ENCODE measurements around the gene IFI6.

The IFI6 gene

DNA sequence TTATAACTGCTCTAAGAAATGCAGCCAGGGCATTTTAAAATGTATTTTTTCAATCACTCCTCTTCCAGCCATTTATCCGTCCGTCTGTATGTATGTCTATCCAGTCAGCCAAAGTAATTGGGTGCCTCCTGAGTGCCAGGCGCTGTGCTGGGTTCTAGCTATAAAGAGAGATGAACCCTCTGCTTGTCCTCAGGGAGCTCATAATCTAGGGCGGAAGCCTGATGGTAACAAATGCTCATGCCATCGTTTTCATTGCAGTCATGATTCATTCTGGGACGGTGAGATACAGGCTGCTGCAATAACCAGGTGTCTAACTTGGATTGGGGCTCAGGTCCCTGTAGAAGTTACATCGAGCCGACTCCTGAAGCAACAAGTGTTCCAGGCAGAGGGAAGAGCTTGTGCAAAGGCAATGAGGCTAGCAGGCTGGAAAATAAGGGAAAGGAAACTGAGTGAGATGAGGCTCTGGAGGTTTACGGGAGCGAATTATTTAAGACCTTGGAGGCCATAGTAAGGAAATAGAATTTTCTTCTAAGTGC is 11.6 kb downstream of the IFI6 start:
- no peaks in the 10 kb centered on the region for H3K9me3 ChIP-seq (ENCODE audit: control insufficient read depth, insufficient read depth, low read length)
- H3K27me3 ChIP-seq (ENCODE audit: control insufficient read depth, insufficient read depth, low read length): peaks cover 4% of the 10 kb centered on the region; the same call in 1 of the 2 replicates
- H3K36me3 ChIP-seq (ENCODE audit: control insufficient read depth, insufficient read depth, low read length): no peaks in the 10 kb centered on the region
- H3K27ac ChIP-seq (ENCODE audit: low read depth, low read length): no peak overlapping the region
- H3K9ac ChIP-seq (ENCODE audit: low read depth, low read length): no peak overlapping the region
- peaks cover 27% of the 10 kb centered on the region for H3K4me1 ChIP-seq (ENCODE audit: control insufficient read depth, insufficient read depth, low read length)
- H3K4me3 ChIP-seq (ENCODE audit: low read depth, low read length): peak overlapping the region; percentile 50

DNA sequence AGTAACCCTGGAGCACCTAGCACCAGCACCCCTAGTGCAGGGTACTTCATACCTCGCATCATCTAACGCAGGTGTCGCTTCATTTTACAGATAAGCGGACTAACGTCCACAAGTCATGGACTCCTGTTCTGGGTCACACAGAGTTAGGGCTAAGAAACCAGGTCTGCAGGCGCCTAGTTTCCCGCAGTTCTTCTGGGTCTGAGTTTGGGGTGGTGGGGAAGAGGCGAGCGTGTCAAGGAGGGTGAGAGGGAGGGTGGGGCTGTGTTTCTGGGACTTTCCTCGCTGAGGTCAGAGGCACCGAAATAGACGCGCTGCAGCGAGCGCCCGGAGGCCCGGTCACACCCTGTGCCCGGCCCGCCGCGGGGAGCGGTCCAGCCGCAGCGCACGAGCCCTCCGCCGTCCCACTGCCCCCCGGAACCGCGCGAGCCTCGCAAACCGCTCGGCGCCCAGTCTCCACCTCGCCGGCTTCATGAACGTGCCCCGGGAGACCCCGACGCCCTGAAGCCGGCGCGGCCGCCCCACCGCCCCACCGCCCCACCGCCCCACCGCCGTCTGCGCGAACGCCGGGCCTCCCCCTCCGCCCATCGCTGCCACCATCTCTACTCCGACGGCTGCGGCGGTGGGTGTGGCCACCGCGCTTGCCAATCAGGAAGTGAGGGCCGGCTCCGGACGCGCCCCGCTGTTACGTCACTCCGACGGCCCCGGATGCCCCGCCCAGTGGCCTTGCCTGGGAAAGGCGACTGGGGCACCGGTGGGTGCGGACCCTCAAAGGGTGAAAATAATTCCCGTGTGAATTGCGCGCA is 12.3 kb downstream of the IFI6 start:
- peak overlapping the region; percentile 51 for H3K4me3 ChIP-seq (ENCODE audit: low read depth, low read length)
- H3K9ac ChIP-seq (ENCODE audit: low read depth, low read length): no peak overlapping the region
- H3K4me1 ChIP-seq (ENCODE audit: control insufficient read depth, insufficient read depth, low read length): peaks cover 34% of the 10 kb centered on the region
- H3K9me3 ChIP-seq (ENCODE audit: control insufficient read depth, insufficient read depth, low read length): no peaks in the 10 kb centered on the region
- H3K27ac ChIP-seq (ENCODE audit: low read depth, low read length): peak overlapping the region; percentile 58
- H3K27me3 ChIP-seq (ENCODE audit: control insufficient read depth, insufficient read depth, low read length): peaks cover 4% of the 10 kb centered on the region; the same call in 1 of the 2 replicates
- no peaks in the 10 kb centered on the region for H3K36me3 ChIP-seq (ENCODE audit: control insufficient read depth, insufficient read depth, low read length)

DNA sequence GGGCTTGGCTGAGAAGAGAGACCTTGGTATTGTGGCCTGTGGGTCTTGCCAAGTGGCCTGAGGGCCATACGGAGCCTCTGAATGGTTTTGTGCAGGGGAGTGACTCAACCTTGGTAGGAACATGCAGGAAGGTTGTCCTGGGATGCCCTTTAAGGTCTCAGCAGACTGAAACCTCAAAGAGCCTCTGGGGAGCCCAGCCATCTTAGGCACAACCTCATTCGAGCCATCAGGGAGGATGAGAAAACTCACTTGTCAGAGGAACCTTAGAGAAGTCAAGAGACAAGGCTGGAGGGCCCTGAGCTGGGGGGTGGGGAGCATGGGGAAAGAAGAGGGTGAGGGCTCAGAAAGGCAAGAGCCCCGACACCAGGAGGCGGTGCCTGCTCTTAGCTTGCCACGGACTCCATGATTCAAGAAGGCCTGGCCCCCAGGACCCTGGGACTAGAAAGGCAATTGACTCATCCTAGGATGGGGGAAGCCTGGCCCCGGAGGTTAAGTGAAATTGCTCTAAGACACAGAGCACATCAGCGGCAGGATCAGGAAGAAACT is 13.0 kb downstream of the IFI6 start:
- Histone ChIP-seq H3K4me3 (ENCODE audit: low read depth, low read length) (peak overlapping the region; percentile 51), H3K27me3 (ENCODE audit: control insufficient read depth, insufficient read depth, low read length) (peaks cover 4% of the 10 kb centered on the region; the same call in 1 of the 2 replicates), H3K9me3 (ENCODE audit: control insufficient read depth, insufficient read depth, low read length) (no peaks in the 10 kb centered on the region), H3K36me3 (ENCODE audit: control insufficient read depth, insufficient read depth, low read length) (no peaks in the 10 kb centered on the region), H3K4me1 (ENCODE audit: control insufficient read depth, insufficient read depth, low read length) (peaks cover 34% of the 10 kb centered on the region), H3K9ac (ENCODE audit: low read depth, low read length) (no peak overlapping the region), H3K27ac (ENCODE audit: low read depth, low read length) (peak overlapping the region; percentile 58)

DNA sequence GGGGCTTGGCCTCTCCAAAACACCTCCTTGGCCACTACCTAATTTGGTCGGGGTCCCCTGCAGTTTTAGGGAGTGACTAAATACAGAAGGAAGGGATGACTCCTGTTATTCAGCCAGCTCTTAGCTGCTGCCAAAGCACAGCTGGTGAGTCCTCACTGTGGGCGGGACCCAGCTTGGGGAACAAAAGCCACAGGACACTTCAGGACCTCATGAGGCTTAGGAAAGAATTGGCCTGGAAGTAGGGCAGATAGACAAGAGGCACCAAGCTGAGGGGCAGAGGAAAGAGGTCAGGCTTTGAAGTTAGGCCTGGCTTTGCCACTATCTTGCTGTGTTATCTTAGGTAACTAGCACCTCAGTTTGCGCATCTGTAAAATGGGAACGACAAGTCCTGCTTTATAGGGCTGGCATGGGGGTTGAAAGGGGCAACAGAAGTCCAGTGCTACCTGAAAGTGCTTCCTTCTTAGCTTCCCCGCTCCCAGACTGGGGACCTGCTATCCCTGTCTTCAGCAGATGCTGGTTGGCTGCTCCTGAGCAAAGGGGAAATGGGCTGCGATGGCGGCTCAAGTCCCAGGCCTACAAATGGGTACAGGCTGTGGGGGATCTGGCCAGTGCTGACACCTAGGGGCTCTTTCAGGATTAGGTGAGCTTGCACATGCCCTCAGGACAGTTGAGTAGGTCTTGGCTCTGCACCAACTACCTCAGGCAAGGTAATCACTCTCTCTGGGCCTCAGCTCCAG is 15.7 kb downstream of the IFI6 start:
- peaks cover 4% of the 10 kb centered on the region; the same call in 1 of the 2 replicates for H3K27me3 ChIP-seq (ENCODE audit: control insufficient read depth, insufficient read depth, low read length)
- H3K27ac ChIP-seq (ENCODE audit: low read depth, low read length): peak overlapping the region; percentile 84
- no peak overlapping the region for H3K4me3 ChIP-seq (ENCODE audit: low read depth, low read length)
- no peaks in the 10 kb centered on the region for H3K36me3 ChIP-seq (ENCODE audit: control insufficient read depth, insufficient read depth, low read length)
- H3K9ac ChIP-seq (ENCODE audit: low read depth, low read length): no peak overlapping the region
- no peaks in the 10 kb centered on the region for H3K9me3 ChIP-seq (ENCODE audit: control insufficient read depth, insufficient read depth, low read length)
- H3K4me1 ChIP-seq (ENCODE audit: control insufficient read depth, insufficient read depth, low read length): peaks cover 27% of the 10 kb centered on the region

DNA sequence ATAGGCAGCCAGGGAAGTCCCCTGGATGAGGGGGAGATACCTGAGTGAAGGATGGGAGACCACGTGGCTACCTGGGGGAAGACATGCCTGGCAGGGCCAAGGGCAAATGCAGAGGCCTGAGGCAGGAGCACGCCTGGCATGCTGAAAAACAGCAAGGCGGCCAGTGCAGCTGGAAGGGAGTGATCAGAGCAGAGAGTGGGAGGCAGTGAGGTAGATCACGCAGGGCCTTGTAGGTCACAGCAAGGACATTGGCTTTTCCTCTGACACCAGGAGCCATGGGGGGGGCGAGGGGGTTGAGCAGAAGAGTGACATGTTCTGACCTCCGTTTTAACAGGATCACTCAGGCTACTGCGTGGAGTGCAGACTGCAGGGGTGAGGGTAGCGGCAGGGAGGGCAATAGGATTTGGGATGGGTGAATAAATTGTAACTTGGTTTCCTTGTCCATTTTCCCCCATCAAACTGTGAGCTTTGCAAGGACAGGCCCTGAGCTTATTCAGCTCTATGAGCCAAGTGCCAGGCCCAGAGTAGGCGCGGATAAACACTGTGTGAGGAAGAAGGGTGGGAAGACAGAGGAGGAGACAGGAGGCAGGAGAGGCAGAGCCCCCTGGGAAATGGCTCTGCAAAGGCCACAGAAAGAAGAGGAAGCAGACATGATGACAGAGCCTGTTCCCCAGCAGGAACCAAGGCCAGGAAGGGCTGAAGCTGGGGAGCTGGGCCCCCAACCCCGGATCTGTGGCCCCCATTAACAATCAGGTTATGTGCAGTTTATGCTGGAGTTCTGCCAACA is 16.6 kb downstream of the IFI6 start:
- Histone ChIP-seq H3K9ac (ENCODE audit: low read depth, low read length) (no peak overlapping the region), H3K4me1 (ENCODE audit: control insufficient read depth, insufficient read depth, low read length) (peaks cover 32% of the 10 kb centered on the region), H3K27ac (ENCODE audit: low read depth, low read length) (peak overlapping the region; percentile 84), H3K27me3 (ENCODE audit: control insufficient read depth, insufficient read depth, low read length) (peaks cover 4% of the 10 kb centered on the region; the same call in 1 of the 2 replicates), H3K4me3 (ENCODE audit: low read depth, low read length) (no peak overlapping the region), H3K36me3 (ENCODE audit: control insufficient read depth, insufficient read depth, low read length) (no peaks in the 10 kb centered on the region), H3K9me3 (ENCODE audit: control insufficient read depth, insufficient read depth, low read length) (no peaks in the 10 kb centered on the region)

DNA sequence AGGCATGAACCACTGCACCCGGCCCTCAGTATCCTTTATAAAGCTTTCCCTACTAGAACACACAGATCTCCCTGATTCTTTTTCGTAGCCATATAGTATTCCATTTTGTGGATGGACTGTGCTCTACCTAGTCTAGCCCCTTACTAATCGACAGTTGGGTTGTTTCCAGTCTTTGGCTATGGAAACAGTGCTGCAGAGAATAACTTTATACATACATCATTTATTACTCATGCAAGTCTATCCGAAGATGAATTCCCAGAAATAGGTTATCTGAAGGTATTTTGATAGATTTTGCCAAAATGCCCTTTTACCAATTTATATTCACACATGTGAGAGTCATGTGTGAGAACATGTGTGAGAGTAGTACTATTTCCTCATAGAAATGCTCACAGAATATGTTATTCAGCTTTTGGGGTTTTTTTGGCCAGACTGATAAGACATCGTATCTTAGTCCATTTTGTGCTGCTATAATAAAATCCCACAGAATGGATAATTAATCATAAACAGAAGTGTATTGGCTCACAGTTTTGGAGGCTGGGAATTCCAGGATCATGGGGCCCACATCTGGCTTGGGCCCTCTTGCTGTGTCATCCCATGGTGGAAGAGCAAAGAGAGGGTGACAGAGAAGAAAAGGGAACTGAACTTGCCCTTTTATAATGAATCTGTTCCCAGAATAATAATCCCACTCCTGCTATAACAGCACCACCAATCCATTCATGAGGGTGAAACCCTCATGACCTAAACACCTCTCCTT is 19.7 kb downstream of the IFI6 start:
- no peaks in the 10 kb centered on the region for H3K36me3 ChIP-seq (ENCODE audit: control insufficient read depth, insufficient read depth, low read length)
- peaks cover 23% of the 10 kb centered on the region for H3K4me1 ChIP-seq (ENCODE audit: control insufficient read depth, insufficient read depth, low read length)
- no peak overlapping the region for H3K27ac ChIP-seq (ENCODE audit: low read depth, low read length)
- no peaks in the 10 kb centered on the region for H3K27me3 ChIP-seq (ENCODE audit: control insufficient read depth, insufficient read depth, low read length)
- H3K4me3 ChIP-seq (ENCODE audit: low read depth, low read length): no peak overlapping the region
- H3K9me3 ChIP-seq (ENCODE audit: control insufficient read depth, insufficient read depth, low read length): no peaks in the 10 kb centered on the region
- no peak overlapping the region for H3K9ac ChIP-seq (ENCODE audit: low read depth, low read length)

DNA sequence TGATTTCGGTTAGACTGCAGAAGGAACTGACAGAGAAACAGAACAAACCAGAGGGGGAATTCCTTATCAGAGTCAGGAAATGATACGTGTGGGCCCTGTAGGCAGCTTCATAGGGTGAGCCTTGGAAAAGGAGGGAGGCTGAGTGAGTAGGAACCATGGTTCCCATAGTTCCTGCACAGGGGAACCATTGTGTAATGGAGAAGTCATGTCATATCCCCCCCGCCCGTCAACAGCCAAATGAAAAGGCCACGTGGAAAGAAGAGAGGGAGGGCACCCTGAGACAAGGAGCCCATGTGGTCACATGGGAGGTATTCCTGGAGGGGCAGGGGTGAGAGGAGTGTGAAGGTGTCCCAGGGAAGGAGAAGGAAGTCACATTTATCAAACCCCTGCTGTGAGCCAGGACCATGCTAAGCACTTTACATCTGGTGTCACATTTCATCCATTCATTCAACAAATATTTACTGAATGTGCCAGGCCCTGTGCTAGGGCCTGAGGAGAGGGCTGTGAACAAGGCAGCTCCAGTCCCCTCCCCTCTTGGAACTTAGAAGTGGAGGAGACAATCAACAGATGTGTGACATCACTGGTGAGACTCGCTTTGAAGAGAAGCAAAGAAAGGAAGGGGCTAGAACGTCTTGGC is 21.3 kb downstream of the IFI6 start:
- Histone ChIP-seq H3K27ac (ENCODE audit: low read depth, low read length) (peak overlapping the region; percentile 1), H3K27me3 (ENCODE audit: control insufficient read depth, insufficient read depth, low read length) (no peaks in the 10 kb centered on the region), H3K4me3 (ENCODE audit: low read depth, low read length) (no peak overlapping the region), H3K4me1 (ENCODE audit: control insufficient read depth, insufficient read depth, low read length) (peaks cover 20% of the 10 kb centered on the region), H3K9ac (ENCODE audit: low read depth, low read length) (no peak overlapping the region), H3K36me3 (ENCODE audit: control insufficient read depth, insufficient read depth, low read length) (no peaks in the 10 kb centered on the region), H3K9me3 (ENCODE audit: control insufficient read depth, insufficient read depth, low read length) (no peaks in the 10 kb centered on the region)

DNA sequence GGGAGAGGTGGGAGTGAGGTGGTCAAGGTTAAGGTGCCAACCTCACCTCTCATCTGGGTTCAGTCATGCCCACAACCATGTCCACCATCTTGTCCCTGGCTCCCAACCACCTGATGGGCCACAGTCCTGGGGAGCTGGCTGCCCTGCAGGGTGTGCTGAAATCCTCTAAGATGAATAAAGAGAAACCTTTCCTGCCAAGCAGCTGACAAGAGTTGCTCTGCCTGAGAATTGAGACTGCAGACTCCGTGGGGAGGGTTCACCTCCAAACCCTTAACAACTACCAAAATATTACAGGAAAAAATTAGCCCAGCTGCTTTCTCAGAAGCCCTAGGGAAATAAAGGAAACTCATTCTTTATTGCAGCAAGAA is 21.8 kb downstream of the IFI6 start:
- no peaks in the 10 kb centered on the region for H3K9me3 ChIP-seq (ENCODE audit: control insufficient read depth, insufficient read depth, low read length)
- H3K27me3 ChIP-seq (ENCODE audit: control insufficient read depth, insufficient read depth, low read length): no peaks in the 10 kb centered on the region
- H3K36me3 ChIP-seq (ENCODE audit: control insufficient read depth, insufficient read depth, low read length): no peaks in the 10 kb centered on the region
- no peak overlapping the region for H3K9ac ChIP-seq (ENCODE audit: low read depth, low read length)
- no peak overlapping the region for H3K4me3 ChIP-seq (ENCODE audit: low read depth, low read length)
- H3K4me1 ChIP-seq (ENCODE audit: control insufficient read depth, insufficient read depth, low read length): peaks cover 15% of the 10 kb centered on the region
- H3K27ac ChIP-seq (ENCODE audit: low read depth, low read length): no peak overlapping the region

DNA sequence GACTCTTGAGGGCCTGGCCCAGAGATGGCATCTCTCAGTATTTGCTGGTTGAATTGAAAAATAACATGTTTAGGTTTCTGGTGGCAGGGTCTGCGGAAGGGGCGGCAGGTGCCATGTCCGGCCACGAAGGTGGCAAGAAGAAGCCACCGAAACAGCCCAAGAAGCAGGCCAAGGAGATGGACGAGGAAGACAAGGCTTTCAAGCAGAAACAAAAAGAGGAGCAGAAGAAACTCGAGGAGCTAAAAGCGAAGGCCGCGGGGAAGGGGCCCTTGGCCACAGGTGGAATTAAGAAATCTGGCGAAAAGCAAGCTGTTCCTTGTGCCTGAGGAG is 22.7 kb downstream of the IFI6 start:
- Histone ChIP-seq H3K4me1 (ENCODE audit: control insufficient read depth, insufficient read depth, low read length) (peaks cover 10% of the 10 kb centered on the region), H3K36me3 (ENCODE audit: control insufficient read depth, insufficient read depth, low read length) (no peaks in the 10 kb centered on the region), H3K9ac (ENCODE audit: low read depth, low read length) (no peak overlapping the region), H3K9me3 (ENCODE audit: control insufficient read depth, insufficient read depth, low read length) (no peaks in the 10 kb centered on the region), H3K27me3 (ENCODE audit: control insufficient read depth, insufficient read depth, low read length) (no peaks in the 10 kb centered on the region), H3K4me3 (ENCODE audit: low read depth, low read length) (no peak overlapping the region), H3K27ac (ENCODE audit: low read depth, low read length) (no peak overlapping the region)
